ENCODE measurements around the gene PWP2.
"Not testable (repeated sequence)": the region's sequence is repeated elsewhere in the genome, so short reads cannot be mapped to it uniquely, and the experiment has no call there.

PWP2 gene

GRCh38 chr21:44155994-44156380 is 48.8 kb downstream of the PWP2 start:
- not testable (repeated sequence) for ATAC-seq

GRCh38 chr21:44157439-44158081 is 50.4 kb downstream of the PWP2 start:
- not testable (repeated sequence) for ATAC-seq

DNA sequence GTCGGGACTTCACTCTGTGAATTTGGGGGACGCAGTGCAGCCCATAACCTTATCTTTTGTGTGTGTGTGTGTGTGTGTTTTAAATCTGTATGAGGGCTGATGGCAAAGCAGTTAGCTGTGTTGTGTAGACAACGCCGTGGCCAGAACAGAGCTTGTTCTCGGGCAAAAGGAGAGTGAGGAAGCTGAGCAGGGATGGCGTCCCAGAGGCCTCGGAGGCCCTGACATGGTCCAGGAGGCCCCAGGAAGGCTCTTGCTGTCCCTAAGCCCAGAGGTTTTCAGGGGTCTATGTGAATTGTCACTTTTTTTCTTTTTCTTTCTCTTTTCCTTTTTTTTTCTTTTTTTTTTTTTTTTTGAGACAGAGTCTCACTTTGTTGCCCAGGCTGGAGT is 50.9 kb downstream of the PWP2 start:
- ATAC-seq, result not testable (repeated sequence)

GRCh38 chr21:44159349-44160297 is 52.4 kb downstream of the PWP2 start:
- ATAC-seq, result not testable (repeated sequence)

GRCh38 chr21:44160298-44160672 is 53.1 kb downstream of the PWP2 start:
- ATAC-seq, result not testable (repeated sequence)

GRCh38 chr21:44160821-44161220 is 53.6 kb downstream of the PWP2 start:
- ATAC-seq, result not testable (repeated sequence)

DNA sequence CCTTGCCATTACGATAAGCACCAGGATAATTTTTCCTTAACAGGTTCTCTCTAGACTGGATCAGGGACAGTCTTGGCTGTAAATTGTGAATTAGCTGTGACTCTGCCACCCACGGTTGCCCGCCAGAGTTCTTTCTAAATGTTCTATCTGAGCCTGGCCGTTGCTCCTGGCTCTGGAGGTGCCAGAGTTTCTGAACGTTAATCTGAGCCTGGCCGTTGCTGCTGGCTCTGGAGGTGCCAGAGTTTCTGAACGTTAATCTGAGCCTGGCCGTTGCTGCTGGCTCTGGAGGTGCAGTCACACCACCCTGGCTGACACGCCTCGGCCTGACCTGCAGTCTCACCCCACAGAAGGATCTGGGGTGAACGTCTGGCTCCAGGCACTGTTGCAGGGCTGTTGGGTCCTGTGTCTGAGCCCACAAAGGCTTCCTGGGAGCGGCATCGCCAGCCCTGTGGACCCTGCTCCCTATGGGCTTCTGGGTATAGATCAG is 56.0 kb downstream of the PWP2 start:
- ATAC-seq, result not testable (repeated sequence)

DNA sequence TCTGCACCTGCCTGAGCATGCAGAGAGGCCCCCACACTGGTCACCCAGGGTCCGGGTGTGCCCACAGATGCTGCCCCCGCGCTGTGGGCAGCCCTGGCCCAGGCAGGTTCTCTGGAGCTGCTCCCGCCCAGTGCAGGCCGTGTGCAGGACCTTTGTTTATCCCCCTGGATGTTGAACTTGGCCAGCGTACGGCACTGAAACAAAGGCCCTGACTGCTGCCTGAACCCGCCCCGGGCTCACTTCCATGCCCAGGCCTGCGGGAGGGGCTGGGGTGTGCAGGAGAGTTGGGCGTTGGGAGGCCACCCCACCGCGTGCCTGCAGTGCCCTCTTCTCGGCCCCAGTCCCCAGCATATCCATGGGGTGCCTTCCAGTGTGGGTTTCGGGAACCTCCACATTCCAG is 58.7 kb downstream of the PWP2 start:
- not testable (repeated sequence) for ATAC-seq

DNA sequence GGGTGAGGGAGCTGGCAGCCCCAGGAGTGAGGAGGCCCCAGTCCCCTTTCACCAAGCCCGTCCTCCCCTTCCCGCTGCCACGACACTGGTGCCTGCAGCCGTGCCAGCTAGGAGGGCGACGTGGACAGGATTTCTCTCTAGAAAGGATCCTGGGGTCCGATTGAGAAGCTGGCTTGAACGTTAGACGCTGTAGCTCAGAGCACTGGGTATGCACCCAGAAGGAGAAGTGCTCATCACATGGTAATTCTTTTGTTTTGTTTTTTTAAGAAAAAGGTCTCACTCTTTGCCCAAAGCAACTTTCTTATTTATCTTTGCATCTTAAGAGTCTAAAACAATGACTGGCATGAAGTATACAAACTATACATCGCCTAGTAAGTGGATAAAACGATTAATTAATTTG is 60.3 kb downstream of the PWP2 start:
- ATAC-seq, result not testable (repeated sequence)

- ATAC-seq, result not testable (repeated sequence)
Observed at GRCh38 chr21:44170326-44170725, 63.1 kb downstream of the PWP2 start.

- not testable (repeated sequence) for ATAC-seq
Observed at GRCh38 chr21:44170863-44171262, 63.7 kb downstream of the PWP2 start.

- not testable (repeated sequence) for ATAC-seq
Observed at GRCh38 chr21:44171962-44172572, 64.9 kb downstream of the PWP2 start.

DNA sequence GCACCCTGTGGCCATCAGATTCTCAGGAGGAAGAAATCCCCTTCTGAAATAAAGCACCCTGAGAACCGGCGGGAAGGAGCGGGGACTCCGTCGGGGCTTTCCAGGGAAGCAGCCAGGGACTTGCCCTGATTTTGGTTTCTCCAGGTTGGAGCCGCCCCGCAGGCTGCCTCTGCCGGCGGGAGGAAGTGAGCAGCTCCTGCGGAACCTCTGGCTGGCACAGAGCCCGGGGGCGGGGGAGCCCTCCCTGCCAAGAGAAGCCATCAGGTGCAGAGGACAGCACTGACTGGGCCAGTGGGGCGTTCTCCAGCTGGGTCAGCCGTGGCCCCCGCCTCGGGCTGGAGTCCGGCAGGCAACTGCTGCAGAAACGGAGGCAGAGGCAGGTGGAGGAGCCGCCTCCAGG is 65.5 kb downstream of the PWP2 start:
- not testable (repeated sequence) for ATAC-seq

- ATAC-seq, result not testable (repeated sequence)
Observed at GRCh38 chr21:44175189-44175588, 68.0 kb downstream of the PWP2 start.

GRCh38 chr21:44176127-44176526 is 68.9 kb downstream of the PWP2 start:
- ATAC-seq, result not testable (repeated sequence)
